ENCODE measurements around the gene RHOA.

GRCh38 chr3:49411535-49411967 lies 225 bp downstream of the RHOA start:
- TF ChIP-seq CTCF (IDR thresholded peaks at IDR 0.05) = peak in 1 of 4 experiments; percentile 19
- no peak for TF ChIP-seq POLR2A (IDR thresholded peaks at IDR 0.05)
